ENCODE results near the gene SMYD3.

The SMYD3 gene

DNA sequence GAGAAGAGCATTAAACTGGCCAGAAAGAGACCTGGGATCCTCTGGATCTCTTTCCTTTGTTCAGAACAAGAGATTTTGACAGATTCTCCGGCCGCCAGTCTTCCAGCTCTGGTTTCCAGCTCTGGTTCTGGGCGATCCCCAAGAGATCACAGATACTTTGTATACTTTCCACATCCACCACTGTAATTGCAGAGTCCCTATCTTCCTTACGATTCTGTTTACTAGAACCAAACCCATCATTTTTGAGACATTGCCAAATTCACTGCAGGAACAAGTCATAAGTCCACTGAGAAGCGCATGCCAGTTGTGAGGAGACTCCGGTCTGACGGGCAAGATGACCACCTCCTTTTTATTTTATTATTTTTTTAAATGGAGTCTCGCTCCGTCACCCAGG lies 505.2 kb downstream of the SMYD3 start:
- DNase-seq = no peak

DNA sequence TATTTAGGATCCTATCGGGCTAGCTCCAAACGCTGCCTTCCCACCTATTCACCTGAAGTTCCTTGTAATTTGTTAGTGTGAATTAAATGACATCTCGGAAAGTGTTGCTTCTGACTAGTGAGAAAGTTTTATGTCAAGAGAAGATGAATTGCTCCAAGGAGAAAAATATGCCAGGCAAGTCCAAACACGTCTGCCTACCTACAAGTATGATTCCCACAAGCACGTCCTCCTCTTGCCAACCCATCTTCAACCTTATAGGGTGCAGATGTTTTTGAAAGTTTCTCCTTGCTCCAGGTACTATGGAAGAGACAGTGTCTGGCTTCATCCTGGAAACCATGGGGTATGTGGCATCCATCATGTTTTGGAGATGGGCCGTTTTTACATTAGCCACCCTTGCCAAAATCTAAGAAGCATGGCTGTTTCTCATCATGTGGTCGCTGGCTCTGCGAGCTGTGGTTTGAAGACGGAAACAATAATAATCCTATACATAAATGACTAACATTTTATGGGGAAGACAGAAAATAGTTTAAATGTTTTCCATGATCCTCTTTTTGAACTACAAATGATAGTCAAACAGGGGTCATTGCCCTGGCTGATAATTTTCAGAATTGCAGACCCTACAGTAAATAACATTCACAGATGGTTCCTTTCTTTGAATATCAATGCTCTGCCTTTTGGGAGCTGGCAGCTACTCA lies 505.8 kb downstream of the SMYD3 start:
- no peak for DNase-seq

DNA sequence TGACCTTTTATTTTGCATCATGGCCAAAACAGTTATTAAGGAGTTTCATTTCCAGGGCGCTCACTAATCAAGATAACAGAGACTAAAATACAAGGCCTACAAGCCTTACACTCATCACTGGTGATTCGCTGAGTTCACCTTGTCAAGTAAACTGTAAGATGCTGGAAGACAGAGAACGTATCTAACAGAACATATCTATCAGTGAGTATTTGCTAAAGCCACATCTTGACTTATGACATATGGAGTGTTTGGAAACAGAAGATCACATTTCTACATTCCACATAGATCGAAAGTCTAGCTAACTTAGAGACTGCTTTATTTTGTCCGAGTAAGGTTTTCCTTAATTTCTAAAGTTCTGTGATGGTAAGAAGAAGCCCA lies 506.5 kb downstream of the SMYD3 start:
- no peak for DNase-seq

DNA sequence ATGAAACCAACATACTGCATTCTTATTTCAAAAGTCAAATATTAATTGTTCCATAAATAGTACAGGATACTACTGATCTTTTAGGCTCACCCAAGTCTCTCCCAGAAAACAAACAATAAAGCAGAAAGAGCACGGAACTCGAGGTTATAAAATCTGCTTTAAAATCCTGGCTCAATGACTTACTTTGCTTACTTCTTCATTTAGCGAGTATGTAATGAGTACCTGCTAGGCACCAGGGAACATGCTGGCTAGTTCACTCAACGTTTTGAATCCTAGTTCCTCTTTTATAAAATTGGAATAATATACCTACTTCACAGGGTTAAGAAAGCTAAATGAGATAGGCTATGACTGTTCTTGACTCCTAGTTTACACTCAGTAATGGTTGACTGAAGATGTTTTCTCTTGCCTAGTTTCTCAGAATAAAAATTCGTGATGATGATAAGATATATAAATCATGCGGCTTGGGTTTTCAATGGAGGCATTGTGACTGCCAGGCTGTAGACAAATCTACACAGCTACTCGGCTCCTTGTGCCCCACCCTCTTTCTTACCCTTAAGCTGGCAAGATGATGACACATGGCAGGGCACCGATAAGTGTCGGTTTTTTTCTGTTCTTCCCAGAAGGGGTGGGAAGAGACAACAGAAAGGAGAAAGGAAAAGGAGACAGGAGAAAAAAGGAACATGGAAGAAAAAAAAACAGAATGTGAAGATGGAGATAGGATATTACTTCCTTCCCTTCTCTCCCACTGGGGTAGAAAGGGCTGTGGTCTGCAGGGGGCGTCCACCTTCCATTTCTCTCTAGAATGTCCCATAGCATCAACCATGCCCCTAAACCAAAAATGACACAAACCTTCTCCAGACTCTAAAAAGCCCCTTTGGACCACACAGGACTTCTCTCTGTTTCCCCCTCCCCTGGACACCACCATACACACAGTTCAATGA lies 507.1 kb downstream of the SMYD3 start:
- no peak for DNase-seq

DNA sequence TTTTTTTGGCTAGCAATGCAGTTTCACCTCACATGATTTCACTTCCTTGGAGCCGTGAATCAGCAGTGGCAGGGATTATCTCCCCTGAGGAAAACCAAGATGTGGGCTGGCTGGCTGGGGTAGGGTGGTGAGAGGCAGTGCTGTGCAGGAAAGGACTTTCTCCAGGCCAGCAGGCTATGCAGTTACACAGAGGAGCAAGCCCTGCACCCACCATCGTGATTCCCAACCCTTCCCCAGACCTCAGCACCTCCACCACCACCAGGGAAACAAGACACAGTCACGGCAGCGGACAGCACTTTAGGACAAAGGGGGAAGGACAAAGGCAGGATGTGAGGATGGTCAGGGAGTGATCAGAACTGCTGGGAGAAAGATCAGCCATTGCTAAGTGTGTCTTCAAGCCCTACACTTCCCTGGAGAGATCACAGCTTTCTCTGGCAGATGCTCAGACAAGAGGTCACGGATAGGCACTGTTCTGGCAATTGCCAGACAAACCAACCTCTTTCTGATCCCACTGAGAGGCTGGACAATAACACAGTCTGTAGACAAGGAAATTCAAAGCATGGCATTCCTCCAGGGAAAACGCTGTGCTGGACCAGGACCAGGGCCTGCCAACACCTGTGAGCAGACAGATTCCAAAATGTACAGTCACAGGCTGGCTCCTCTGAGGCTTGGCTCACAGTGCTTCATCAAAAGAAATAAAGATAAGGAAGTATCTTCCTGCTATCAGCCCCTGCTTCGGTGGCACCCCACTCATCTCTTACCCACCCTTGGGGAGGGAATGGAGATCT lies 509.4 kb downstream of the SMYD3 start:
- DNase-seq = no peak

DNA sequence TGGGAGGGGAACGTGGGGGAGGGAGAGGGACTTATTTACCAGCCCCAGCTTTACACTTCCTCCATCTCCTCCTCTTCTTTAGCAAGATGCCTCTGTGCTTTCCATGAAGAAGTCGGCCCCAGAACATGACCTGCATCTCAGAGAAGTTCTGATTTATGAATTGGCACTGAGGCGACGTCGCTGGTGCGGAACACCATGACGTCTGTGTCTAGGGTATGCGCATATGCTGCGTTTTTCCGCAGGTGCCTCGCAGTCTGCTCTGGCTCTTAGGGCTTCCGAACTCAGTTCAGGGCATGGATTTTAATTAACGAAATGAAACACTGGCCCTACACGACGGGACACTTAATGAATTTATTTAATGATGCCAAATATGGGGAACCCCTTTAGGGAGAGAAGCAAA lies 510.3 kb downstream of the SMYD3 start:
- DNase-seq = no peak

DNA sequence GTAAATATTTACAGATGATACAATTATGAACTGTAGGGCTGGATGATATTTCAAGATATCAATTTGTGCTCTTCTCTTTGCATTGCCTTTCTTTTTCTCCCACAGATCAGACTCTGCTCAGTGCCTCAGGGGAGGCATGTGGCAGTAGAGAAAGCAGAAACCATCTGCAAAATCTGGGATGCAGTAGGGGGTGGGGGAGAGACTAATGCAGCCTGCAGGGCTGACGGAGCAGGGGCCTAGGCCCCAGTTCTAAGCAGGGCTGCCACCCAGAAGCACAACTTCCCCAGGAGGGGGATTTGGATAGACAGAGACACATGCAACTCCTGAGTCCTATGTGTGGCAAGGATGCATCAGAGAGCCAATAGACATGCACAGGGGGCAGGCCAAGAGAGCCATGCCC lies 511.6 kb downstream of the SMYD3 start:
- DNase-seq = no peak

DNA sequence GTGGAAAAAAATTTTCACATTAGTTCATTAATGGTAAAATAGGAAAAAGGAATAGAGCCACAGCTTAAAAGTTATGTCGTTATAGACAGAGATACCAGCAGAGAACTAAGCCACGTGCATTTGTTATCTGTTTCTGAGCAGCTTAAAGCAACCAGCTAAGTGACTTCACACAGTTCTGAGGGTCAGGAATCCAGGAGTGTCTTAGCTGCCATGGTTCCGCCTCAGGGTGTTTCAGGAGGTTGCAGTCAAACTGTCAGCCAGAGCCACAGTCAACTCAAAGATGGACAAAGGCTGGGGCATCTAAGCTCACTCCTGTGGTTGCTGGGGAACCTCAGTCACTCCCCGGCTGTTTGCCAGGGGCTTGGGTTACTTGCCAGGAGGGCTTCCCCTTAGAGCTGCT lies 515.8 kb downstream of the SMYD3 start:
- no peak for DNase-seq

DNA sequence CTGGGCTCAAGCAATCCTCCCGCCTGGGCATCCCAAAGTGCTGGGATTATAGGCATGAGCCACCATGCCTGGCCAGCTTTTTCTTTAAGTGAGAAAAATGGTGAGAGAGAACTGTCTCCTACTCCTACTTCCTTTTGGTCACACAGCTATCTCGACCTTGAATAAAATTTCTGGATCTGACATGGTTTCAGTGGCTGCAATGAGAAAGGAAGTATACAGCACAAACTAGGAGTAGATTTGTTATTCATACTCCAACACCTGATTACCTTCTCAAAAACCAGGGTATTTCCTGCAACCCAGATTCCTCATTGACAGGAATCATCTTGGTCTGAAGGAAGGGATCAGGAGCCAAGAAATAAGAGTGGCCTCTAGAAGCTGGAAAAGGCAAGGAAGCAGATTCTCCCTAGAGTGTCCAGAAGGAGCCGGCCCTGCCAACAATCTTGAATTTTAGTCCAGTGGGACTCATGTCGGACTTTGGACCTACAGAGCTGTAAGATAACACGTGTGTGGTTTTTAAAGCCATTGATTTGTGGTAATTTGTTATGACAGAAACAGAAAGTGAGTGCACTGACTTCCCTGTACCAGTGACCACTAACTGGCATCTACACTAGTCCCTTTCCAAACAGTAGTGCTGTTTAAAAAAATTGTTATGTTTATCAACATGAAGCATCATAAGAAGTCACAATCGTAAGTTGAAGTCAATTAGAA lies 516.6 kb downstream of the SMYD3 start:
- no peak for DNase-seq

DNA sequence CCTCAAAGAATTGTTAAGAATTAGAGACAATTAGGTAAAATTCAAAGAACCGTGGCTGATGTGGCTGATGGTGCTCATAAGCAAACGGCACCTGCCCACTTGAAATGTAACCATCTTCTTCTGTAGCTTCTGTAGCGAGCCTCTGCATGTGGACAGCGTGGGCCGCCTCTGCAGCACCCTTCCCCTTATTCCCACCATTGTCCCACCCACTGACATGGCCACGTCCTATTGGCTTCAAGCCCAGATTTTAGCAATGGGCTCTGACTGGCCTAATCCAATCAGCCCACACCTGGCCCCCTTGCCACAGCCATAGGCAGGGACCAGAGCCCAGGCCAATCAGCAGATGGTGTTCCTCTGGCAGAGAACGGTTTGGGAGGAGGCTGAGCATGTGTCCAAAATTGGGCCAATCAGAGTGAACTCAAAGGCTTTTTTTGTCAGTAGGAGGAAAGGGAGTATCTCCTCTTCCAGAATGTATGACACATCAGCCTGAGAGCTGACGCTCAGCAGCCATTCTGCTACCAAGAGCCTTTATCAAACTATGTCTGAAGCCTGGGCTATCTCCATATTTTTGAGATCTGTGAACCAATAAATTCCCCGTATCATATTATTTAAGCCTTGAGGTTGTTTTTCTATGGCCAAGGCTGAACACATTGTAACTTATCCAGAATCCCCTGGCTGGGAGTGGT lies 518.5 kb downstream of the SMYD3 start:
- DNase-seq = no peak

DNA sequence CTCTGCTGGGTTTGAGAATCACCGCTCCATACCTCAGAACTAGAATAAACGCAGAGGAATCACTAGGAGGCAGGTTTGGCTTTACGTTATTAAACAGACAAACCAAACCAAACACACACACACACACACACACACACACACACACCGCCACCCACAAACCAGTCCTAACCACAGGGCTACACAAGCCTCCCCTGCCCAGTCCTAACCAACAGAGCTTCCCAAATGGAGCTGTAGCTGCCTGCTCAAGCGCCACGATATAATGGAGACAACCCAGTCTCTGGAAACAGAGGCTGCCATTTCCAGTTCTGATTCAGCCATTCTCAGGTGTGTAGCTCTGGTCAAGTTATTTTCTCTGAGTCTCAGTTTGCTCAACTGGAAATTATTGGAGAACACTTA lies 519.1 kb downstream of the SMYD3 start:
- no peak for DNase-seq

DNA sequence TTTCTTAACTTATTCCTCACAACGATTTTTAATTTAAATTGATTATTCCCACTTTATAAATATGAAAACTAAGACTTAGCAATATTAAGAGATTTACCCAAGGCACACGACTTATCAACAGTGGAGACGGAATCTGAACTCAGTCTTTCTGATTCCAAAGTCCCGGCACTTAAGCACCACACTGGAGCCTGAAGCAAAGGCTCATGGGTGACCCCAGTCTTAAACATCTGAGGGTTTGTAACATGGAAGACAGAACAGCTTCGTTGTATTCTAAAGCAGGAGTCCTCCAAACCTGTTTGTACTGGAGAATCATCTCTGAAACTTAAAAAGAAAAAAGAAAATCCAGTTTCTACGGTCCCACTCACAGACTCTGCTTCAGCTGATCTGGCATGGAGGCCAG lies 519.5 kb downstream of the SMYD3 start:
- no peak for DNase-seq

DNA sequence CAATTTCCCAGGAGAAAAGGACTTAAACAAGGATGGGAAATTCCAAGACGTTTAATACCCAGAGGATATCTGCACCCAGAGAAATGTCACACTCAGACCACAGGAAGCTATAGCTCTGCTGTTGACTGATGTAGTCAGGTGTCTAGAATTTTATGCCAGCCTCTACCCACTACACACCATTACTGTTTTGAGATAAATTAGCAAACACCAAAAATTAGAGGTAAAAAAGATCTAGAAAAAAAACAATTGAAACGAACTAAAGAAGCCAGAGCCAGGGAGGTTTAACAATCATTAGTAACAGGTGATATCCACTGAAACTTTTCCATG lies 519.9 kb downstream of the SMYD3 start:
- no peak for DNase-seq

DNA sequence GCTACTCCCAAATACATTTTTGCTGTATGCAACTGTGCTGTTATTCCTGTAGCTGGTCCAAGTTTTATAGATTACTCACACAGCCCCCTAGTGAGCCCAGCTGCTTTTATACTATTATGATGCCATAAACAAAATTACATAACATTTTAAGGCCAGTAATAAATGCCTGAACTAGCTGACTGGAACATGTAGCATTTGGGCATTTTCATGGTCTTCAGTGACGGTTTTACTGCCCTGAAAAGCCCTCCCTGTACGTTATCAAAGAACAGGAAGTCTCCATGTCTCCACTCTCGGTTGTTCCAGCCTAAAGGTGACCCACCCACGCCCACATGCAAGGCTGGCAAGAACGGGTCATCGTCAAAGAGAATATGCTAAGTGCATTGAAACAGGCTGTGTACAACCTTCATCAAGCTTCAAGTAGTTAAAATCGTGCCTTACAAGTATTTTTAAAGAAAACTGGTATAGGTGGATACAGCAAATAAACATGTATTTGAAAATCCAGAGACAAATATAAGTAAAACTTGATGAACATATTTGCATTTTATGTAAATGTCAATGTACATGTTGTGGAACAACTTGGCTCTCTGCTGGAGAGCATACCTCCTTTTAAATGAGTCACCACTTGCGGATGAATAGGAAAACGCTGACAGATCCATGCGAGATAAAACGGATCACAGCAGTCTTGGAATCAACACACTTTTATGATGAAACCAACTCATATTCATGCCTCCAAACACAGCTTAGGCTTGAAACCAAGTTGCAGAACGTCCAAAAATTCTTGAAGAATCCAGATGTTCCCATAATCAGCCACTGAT lies 520.5 kb downstream of the SMYD3 start:
- DNase-seq = no peak

DNA sequence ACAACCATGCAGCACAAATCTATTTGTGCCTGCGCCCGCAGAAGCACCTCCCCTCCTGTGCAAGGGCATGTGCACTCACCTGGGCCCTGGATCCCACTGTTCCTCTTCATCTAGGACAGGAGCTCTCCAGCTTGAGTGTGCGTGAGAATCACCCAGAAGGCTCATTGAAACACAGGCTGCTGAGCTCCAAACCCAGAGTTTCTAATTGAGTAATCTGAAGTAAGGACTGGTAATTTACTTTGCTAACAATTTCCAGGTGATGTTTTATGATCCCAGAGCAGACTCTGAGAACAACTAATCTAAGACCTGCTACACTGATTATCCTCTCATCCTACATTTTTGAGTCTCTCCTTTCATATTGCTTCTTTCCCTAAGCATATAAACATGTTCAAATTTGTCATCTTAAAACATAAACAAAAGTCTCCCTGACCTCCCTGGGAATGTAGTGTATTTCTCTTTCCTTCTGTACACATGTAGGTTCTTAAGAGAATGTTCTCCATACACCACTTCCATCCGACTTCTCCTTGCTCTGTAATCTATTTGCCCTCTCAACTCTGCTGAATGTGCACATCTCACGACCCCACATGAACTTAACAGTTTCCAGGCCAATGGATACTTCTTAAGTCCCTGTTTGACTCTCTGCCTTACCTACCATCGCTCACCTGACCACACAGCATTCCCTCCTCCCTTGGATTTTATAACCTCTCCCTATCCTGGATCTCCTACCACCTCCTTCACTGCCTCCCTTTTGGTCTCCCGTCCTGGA lies 522.5 kb downstream of the SMYD3 start:
- no peak for DNase-seq

DNA sequence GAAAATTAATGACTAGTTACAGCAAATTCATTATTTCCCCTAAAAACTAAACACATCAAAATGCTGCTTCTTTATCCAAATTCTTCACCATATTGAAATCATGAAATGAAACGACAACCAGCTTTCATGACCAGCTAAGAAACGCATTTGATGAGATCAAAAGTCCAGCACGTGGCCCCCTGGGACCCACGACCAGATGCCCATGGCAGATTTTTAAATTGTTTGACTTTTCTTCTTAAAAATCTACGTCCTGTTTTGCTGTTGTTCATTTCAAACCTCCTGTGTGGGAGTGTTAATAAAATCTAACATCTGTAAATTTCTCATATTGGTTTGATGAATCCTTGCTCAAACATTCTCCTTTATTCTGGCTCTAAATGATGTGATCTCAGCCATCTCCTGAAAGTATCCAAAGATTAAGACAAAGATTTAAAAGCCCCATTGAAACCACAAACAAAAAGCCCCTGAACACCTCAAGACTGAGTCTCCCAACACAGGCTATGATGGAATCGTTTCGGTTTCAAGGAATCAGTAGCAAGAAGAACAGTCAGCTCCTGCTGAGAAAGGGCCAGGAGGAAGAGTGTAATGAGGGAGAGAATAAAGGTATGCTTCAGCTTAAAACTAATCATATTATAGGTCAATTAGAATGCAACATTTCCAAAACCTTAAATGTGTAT lies 523.6 kb downstream of the SMYD3 start:
- DNase-seq = no peak

DNA sequence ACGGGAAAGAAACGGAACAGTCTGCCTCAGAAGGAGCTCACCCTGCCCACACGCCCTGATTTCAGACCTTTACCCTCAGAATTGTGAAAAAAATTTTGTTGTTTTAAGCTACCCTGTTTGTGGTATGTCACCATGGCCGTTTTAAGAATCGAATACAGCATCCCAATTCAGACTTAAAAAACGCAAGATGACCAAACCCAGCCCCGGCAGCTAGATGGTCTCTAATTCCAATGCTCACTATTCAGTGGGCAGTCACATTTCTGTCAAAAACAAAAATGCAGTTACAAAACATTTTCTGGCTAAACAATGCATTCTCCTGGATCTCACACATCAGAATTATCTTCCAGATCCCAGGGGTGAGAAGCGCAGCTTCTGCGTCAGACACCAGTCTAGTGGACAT lies 527.5 kb downstream of the SMYD3 start:
- no peak for DNase-seq

DNA sequence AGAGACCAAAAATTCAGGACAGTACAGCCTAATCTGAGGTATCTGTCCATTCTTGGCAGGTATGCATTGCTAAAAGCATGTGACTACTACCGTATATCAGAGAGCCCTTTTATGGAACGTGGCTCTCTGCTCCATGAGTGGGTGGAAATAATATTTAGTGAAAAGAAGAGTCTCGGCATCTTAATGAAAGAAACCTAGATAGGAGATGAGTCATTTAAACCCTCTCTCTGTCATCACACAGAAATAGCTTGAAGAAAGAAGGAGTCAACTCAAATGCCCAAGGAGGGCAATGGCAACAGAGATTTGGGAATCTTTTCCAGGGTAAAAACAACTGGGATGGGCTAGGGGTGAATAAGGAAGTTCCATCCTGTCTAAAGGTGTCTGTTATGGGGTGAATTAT lies 528.2 kb downstream of the SMYD3 start:
- DNase-seq = no peak

DNA sequence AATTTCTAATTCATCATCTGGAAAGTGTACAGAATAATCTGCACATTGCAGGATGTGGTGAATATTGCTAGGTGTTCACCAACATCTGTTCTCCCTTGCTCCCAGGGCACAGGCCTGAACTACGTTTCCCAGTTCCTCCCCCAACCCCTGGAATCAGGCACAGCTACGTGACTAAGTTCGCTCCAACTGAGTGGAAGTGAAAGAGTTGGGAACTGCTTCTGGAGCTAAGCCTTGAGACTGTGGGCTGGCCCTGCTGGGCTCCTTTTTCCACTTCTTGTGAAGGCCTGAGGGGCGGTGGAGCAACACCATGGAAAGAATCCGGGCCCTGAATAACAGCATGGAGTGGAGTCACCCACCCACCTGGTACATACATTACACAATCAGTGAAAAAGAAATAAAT lies 534.6 kb downstream of the SMYD3 start:
- no peak for DNase-seq

DNA sequence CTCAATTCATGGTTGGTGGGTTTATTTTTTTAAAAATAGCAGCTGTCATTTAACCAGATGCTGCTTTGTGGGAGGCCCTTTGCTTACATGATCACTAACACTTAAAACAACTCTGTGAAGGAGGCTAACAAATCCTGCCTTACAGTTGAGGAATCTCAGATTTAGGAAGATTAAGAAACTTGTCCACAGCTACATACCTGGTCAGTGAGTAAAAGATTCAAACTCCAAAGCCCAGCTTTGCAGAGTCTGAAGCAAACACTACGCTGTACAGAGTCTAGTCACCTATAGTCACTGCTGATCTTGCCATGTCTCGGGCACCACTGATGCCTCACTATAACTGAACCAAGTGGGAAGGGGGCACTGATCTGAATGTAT lies 535.4 kb downstream of the SMYD3 start:
- DNase-seq = no peak

Measured in DMS53 (cell line).